ENCODE data around the gene IL20RA.

The IL20RA gene

GRCh38 chr6:136955123-136955522 lies 89.6 kb downstream of the IL20RA start:
- in situ Hi-C loops (cut with MboI; ENCODE audit: low pct_unique_long_range_greater_than_20kb, low sequenced_read_pairs, unreplicated experiment): loop anchor here (25.0 kb wide), 1 partner anchor 682 kb away; no protein-coding TSS in a partner anchor
- DNase-seq (ENCODE audit: low spot score): no peak
- TF ChIP-seq CTCF (IDR thresholded peaks at IDR 0.05; ENCODE audit: extremely low read depth, insufficient read depth, missing control alignments): no peak

DNA sequence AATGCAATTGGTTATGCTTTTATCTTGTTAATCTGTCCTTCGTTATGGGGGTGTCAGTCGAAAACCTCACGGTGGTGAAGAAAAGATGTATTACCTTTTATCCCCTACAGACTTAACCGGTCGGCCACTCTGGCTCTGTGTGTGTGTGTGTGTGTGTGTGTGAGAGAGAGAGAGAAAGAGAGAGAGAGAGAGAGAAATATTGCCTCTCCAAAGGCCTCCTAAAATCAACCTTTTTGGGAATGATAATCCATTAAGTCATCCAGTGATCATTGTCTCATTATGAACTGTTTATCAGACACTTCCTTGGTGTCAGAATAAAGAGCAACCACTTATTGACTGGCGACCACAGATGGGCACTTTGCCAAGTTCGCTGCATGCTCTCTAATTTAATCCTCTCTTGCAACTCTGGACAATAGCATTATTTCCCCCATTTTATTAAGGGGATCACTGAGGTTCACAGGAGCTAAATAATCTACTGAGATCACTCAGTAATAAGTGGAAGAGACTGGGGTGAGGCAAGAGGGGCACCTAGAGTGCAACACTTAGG lies 92.0 kb downstream of the IL20RA start:
- DNase-seq (ENCODE audit: low spot score): no peak
- TF ChIP-seq CTCF (IDR thresholded peaks at IDR 0.05; ENCODE audit: extremely low read depth, insufficient read depth, missing control alignments): no peak
- in situ Hi-C loops (cut with MboI; ENCODE audit: low pct_unique_long_range_greater_than_20kb, low sequenced_read_pairs, unreplicated experiment): loop anchor here (25.0 kb wide), 1 partner anchor 685 kb away; no protein-coding TSS in a partner anchor

DNA sequence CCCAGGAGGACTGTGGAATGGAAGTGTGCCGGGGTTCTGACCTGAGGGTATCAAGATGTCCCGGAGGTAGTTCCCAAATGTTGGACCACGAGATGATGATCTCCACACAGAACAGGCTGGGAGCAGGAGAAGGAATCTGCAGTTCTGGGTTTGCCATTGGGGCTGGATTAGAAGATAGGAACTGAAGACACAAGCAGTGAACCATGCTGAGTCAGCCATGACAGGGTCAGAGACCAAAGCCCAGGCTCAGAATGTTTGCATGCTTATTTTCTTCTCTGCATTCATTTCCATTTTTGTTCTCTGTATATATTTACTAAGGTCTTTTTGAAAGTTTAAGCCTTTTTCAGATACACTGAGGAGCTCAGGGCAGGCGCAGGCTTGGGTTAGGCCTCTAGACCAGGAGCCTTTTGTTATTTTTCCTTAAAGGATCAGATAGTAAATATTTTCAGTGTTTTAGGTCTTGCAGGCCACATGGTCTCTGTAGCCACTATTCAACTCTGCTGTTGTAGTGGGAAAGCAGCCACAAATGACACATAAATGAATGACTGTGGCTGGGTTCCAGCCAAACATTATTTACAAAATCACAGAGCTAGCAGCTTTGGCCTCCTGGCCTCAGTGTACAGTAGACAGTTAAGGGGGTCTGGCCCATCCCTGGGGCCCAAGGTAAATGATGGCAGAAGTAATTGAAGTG lies 94.2 kb downstream of the IL20RA start:
- TF ChIP-seq CTCF (IDR thresholded peaks at IDR 0.05; ENCODE audit: extremely low read depth, insufficient read depth, missing control alignments): no peak
- in situ Hi-C loops (cut with MboI; ENCODE audit: low pct_unique_long_range_greater_than_20kb, low sequenced_read_pairs, unreplicated experiment): loop anchor here (25.0 kb wide), 1 partner anchor 687 kb away; no protein-coding TSS in a partner anchor
- DNase-seq (ENCODE audit: low spot score): no peak
